Activated T-cell treated with anti-CD3 and anti-CD28 coated beads, Interleukin-2, amount 50 U/mL, for 4 hours (primary cell): ENCODE results near the gene CYP39A1. TPM values are rescaled to one million over a fixed set of nuclear protein-coding genes. Genes with fewer than 3 reads are reported as not detected.

ENCODE experiments used
- ATAC-seq, 2 donors: fragments of 200-7000 bp; cut with Tn5 transposase; one replicate each; pipeline ENCODE4 v1.10.0; 2021
- DNase-seq: peaks from one replicate; pipeline ENCODE4 v3.0.0-alpha.2; 2020
- H3K27me3 Mint-ChIP-seq: one replicate; pipeline ENCODE4 v1.8.0; 2021; ENCODE audit warnings: low read depth, mixed read lengths
- H3K36me3 Mint-ChIP-seq: one replicate; pipeline ENCODE4 v1.8.0; 2022; ENCODE audit warnings: mixed read lengths; ENCODE audit not compliant: insufficient read depth
- H3K4me1 Mint-ChIP-seq: one replicate; pipeline ENCODE4 v1.8.0; 2021; ENCODE audit warnings: low read depth, mixed read lengths
- H3K4me3 Mint-ChIP-seq: one replicate; pipeline ENCODE4 v1.8.0; 2021; ENCODE audit warnings: mild to moderate bottlenecking, moderate library complexity, mixed read lengths
- H3K9me3 Mint-ChIP-seq: one replicate; pipeline ENCODE4 v1.8.0; 2021; ENCODE audit warnings: mixed read lengths
- total RNA-seq, 3 donors: library from RNA; stranded (reverse); gene quantifications; one replicate each; pipeline ENCODE4 v1.2.1, GENCODE V29; 2021

Gene CYP39A1
- total RNA-seq, 3 donors from 2014 or later: not detected

- Mint-ChIP-seq H3K27me3 (peaks cover 13% of the 10 kb centered on the region), H3K4me3 (no peak overlapping the region), H3K4me1 (no peaks in the 10 kb centered on the region), H3K9me3 (no peaks in the 10 kb centered on the region), H3K36me3 (no peaks in the 10 kb centered on the region)
- DNase-seq (no peak), ATAC-seq (no peak)
Observed at GRCh38 chr6:46504242-46504641, 148.4 kb downstream of the CYP39A1 start.

- H3K9me3 Mint-ChIP-seq: no peaks in the 10 kb centered on the region
- ATAC-seq: no peak
- H3K27me3 Mint-ChIP-seq: peaks cover 13% of the 10 kb centered on the region
- no peak overlapping the region for H3K4me3 Mint-ChIP-seq
- no peaks in the 10 kb centered on the region for H3K36me3 Mint-ChIP-seq
- no peaks in the 10 kb centered on the region for H3K4me1 Mint-ChIP-seq
- no peak for DNase-seq
Observed at GRCh38 chr6:46502486-46503119, 150.0 kb downstream of the CYP39A1 start.

DNA sequence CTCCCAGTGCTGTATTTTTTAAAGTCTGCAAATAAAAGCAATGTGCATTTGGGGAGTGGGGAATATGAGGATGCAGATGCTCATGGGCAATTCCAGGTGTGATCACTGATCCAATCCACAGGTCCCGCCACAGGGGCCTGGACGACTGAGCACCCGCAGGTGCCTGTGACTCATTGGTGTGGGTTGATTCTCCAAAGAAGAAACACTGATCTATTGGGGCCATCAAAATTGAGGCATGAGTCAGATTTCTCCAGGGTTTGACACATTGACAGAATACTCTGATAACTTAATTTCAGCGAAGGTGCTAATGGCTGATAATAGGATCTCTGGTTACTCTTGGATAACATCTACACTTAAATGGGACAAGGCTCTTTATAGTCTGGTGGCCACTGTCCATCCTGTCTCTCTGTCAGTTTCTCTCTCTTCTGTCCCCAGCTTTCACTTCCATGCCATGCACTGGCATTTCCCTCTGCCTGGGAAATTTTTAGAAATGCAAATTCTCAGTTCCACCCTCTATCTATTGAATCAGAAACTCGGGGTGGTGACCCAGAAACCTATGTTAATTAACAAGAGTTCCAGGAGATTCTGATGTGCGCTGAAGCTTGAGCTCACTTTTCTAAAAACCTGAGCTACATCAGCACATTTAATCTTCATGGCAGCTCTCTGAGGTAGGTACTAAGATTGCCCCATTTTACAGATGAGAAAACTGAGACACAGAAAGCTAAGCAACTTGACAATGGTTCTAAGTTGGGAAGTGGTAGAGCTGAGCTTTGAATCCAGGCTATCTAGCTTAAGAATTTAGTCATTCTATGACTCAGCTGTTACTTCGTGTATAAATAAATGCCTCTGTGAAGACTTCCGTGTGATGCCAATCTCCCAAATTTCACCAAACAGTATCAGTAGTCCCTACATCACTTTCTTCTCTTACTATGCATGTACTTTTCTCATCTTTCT is 151.2 kb downstream of the CYP39A1 start:
- Mint-ChIP-seq H3K9me3 (no peaks in the 10 kb centered on the region), H3K36me3 (no peaks in the 10 kb centered on the region)
- no peak for DNase-seq

GRCh38 chr6:46500382-46500781 is 152.2 kb downstream of the CYP39A1 start:
- Mint-ChIP-seq H3K27me3 (peaks cover 26% of the 10 kb centered on the region), H3K4me1 (no peaks in the 10 kb centered on the region), H3K36me3 (no peaks in the 10 kb centered on the region), H3K9me3 (no peaks in the 10 kb centered on the region), H3K4me3 (no peak overlapping the region)
- no peak for DNase-seq
- no peak for ATAC-seq

More for the DNA sequence above, 151.2 kb downstream of the CYP39A1 start:
- H3K4me3 Mint-ChIP-seq: no peak overlapping the region
- H3K27me3 Mint-ChIP-seq: peaks cover 22% of the 10 kb centered on the region
- no peaks in the 10 kb centered on the region for H3K4me1 Mint-ChIP-seq
- ATAC-seq: no peak

Other genes with a start within 250 kb of the CYP39A1 start
- 1 to 10 TPM in 2 of 3 donors, under 1 TPM in 1; 0.48 to 1.5 (median 1.1) TPM for gene RCAN2, start 161.4 kb downstream of the CYP39A1 start, total RNA-seq
- gene SLC25A27, start 157 bp upstream of the CYP39A1 start, total RNA-seq: under 1 TPM in 2 of 3 donors, not detected in 1; 0.30 to 0.35 TPM
- gene TDRD6, start 35.1 kb upstream of the CYP39A1 start, total RNA-seq: not detected
- not detected for gene PLA2G7, start 82.6 kb upstream of the CYP39A1 start, total RNA-seq
- not detected for gene ANKRD66, start 94.1 kb upstream of the CYP39A1 start, total RNA-seq
- gene MEP1A, start 140.6 kb upstream of the CYP39A1 start, total RNA-seq: not detected